ENCODE measurements around the gene UPK3BL1.
"Not testable (repeated sequence)": the region's sequence is repeated elsewhere in the genome, so short reads cannot be mapped to it uniquely, and the experiment has no call there.

The UPK3BL1 gene

DNA sequence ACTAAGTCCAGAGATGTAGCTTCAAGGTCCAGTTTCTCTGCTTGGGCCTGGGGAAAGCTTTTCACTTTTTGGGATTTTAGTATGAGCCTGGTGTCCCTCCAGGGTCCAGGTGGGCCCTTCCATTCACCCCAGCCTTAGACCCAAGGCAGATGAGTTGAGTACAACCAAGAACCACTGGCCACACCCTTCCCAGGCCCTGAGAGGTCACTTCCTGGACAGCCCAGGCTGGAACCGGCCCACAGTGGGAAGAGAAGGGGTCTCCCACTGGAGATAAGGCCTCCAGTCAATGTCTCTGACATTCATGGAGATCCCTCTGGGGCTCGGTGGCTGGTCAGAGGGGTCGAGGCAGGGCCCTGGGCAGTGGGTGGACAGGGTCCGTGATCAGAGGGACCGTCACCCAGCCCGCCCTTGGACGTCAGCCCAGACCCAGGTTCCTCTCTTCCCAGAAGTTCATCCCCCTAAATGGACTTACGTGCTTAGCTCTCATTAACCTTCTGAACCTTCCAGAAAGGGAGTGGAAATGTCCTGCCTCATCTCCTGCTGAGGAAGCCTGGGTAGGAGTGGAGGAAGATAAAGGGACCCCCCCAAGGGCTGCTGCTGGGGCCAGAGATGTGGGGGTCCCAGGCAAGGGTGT lies 15.2 kb downstream of the UPK3BL1 start:
- DNase-seq (ENCODE audit: low spot score) = not testable (repeated sequence)

DNA sequence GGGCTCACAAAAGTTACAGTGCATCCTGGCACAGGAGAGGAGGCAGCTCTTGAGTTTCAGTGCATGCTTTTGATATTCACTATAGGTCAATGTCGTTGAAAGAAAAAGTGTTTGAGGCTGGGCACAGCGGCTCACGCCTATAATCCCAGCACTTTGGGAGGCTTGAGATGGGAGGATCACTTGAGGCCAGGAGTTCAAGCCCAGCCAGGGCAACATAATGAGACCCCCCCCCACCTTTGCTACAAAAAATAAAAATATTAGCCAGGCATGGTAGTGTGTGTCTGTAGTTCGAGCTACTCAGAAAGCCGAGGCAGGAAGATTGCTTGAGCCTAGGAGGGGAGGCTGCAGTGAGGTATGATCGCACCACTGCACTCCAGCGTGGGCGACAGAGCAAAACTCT lies 24.5 kb downstream of the UPK3BL1 start:
- not testable (repeated sequence) for DNase-seq (ENCODE audit: low spot score)

DNA sequence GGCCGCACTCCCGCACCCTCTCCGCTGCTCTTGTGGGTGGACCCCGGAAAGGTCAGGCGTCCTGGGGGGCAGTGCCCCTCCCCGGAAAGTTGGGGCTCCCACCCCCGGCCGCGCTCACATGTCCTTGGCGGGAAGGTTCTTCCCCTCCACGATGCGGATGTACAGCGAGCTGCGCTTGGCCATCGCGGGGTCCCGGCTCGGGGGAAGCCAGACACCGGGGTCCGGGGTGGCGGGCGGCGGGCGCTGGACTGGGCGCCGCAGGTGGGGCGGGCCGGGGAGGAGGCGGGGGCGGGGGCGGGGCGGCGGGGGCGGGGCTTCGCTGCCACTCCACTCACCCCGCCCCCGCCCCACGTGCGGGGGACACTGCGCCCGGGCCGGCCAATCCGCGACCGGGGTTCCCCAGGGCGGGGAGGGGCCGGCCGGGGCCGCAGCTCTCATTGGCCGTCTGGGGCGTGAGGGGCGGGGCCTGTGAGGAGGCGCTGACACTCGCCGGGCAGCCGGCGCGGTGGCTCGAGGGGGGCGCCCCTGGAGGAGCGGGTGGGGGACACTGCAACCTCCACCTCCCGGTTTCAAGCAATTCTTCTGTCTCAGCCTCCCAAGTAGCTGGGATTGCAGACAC lies 26.0 kb downstream of the UPK3BL1 start, which contains the start of gene RASA4:
RASA4 (minus strand) TSS at position 250 of the 619 bp plus-strand sequence; CDS start at position 183, 67 bp downstream.
- not testable (repeated sequence) for DNase-seq (ENCODE audit: low spot score)

DNA sequence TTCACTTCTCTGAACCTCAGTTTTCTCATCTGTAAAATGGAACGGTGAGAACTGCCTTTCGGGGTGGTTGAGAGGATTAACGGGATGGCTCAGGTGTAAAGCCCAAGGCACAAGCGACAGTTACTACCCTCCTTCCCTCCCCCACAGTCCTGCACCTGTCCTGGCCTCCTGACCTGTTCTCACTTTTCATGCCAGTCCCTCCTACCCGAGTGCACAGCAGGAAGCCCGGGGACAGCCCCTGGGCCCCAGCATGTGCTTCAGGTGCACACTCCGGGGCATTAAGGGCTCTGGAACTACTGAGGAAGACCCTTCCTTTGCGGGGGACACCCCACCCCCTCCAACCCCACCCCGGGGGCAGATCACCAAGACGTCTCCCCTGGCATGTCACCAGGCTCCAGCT lies 26.7 kb downstream of the UPK3BL1 start:
- not testable (repeated sequence) for DNase-seq (ENCODE audit: low spot score)

DNA sequence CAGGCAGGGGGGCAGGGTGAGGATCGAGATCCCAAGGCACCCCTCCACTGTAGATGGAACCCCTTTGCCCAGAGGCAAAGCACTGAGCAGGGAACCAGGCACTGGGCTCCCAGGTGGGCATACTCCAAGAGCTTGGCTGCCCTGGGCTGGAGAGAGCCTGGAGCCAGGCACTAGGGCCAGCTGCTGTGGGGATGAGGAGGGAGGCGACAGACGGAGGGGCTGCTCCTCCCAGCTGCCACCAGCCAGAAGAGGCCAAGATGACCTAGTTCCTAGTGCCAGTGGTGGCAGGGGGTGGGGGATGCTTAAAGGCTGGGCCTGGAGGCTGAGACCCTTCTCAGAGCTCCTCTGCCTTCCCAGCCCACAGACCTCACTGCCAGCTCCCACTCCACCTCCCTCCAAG lies 27.7 kb downstream of the UPK3BL1 start:
- not testable (repeated sequence) for DNase-seq (ENCODE audit: low spot score)

DNA sequence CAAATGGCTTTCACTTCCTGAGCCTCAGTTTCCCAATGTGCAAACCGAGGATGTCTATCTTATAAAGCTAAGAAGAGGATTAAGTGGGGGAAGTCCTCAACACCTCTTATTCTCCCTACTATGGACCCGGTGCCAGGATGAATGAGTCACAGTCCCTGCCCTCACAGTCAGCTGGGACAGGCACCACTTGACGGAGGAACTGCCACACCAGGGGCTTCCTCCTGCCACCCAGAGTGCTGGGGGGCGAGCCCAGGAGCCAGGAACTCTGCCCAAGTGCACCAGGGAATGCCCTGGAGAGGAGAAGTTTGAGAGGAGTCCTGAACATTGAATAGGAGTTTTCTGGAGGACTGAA lies 28.3 kb downstream of the UPK3BL1 start:
- DNase-seq (ENCODE audit: low spot score) = not testable (repeated sequence)

DNA sequence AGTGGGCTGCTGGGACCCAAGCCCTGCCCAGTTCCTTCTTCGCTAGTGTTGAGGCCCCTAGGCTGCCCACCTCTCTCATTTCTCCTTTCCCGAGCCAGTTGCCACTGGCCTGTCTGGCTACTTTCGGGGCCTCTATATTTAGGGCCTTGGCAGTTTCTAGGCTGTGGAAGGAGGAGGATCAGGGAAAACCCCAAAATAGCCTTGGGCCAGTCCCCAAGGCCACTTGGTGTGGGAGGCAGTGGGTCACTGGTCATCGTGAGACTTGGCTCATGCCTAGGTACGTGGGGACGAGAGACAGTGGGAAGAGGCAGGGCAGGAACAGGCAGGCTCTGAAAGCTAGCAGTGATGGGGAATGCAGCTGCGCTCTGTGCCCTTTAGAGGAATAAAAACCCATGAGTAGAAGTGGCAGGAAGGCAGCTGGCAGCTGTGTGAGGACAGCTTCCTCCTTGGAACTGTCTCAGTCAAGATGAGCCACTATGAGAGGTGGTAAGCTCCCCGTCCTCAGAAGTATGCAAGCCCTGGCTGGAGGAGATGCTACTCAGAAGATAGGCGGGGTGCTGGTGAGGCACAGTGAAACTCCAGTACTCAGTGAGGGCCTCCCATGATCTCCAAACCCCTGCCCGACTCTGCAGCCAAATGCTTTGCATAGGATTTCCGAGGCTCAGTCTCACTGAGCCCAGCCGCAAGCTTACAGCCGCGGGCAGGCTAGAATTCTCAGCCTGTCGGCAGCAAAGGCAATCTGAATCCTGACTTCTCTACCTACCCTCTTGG lies 28.8 kb downstream of the UPK3BL1 start:
- DNase-seq (ENCODE audit: low spot score) = not testable (repeated sequence)

DNA sequence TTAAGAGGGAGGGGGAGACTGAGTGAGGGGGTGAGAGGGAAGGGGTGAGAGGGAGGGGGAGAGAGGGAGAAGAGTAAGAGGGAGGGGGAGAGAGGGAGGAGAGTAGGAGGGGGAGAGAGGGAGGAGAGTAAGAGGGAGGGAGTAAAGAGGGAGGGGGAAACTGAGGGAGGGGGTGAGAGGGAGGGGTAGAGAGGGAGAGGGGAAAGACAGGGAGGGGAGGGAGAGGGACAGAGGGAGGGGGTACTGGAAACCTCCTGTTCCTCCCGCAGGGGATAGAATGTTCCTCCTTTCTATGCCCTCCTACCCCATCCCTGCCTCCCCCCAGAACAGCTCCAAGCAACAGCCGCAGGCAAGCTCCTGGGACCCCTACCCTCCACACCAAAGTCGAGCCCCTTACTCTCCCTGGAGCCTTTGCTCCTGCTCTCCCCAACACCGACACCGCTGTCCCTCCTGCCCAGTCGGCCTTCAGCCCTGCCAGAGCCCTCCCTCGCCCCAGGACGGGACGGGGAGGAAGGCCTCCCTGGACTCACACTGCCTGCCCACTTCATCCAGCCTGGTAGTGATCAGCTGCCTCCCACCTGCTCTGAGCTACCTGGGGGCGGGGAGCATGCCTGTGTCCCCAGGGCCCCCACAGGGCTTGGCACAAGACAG lies 30.8 kb downstream of the UPK3BL1 start:
- not testable (repeated sequence) for DNase-seq (ENCODE audit: low spot score)

DNA sequence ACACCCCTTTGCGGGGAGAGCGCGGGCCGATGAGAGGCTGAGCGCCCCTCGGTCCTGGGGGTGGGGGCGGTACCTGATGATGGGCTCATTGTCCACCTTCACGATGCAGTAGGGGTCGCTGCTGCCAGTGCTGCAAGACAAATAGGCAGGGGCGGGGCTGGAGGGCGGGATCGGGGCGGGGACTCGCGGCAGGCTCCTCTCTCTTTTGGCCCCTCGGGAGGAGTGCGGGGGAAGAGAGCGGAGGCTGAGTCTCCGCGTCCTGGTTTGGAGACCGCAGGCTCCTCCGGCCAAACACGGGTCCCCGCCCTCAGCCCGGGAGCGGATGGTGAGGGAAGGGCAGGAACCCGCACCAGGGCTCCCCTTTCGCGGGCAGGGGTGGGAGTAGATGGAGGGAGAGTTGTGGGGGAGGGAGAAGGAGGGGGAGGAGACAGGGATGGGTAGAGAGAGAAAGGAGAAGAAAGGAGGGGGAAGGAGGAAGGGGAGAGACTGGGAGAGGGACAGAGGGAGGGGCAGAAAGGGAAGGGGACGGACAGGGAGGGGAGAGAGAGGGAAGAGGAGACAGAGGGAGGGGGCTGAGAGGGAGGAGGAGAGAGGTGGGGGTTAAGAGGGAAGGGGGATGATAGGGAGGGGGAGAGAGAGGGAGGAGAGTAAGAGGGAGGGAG lies 31.4 kb downstream of the UPK3BL1 start:
- not testable (repeated sequence) for DNase-seq (ENCODE audit: low spot score)

DNA sequence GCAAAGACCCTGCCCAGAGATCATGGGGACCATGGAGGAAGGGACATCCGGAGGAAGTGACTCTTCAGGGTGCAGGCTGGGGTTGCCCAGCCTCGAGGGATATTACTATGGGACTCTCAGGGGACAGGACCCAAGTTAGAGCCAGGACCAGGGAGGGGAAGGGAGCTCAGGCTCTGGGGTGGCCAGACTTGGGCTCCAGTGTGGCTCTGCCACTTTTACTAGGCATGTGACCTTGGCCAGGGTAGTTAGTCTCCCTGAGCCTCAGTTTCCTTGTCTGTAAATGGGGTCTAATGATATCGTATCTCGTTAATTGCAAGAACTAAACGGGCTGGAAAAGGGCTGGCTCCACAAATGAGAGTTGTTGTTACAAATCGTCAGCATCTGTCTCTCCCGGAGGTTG lies 32.1 kb downstream of the UPK3BL1 start:
- not testable (repeated sequence) for DNase-seq (ENCODE audit: low spot score)

DNA sequence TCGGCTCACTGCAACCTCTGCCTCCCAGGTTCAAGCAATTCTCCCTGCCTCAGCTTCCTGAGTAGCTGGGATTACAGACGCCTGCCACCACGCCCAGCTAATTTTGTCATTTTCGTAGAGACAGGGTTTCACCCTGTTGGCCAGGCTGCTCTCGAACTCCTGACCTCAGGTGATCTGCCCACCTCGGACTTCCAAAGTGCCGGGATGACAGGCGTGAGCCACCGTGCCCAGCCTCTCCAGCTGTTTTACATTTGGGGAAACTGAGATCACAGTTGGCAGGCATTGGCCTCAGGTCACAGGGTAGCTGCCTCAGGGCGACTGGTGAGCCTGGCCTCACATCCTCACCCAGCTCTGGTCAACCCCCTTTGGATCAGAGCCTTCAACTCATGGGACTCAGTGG lies 32.9 kb downstream of the UPK3BL1 start:
- not testable (repeated sequence) for DNase-seq (ENCODE audit: low spot score)

DNA sequence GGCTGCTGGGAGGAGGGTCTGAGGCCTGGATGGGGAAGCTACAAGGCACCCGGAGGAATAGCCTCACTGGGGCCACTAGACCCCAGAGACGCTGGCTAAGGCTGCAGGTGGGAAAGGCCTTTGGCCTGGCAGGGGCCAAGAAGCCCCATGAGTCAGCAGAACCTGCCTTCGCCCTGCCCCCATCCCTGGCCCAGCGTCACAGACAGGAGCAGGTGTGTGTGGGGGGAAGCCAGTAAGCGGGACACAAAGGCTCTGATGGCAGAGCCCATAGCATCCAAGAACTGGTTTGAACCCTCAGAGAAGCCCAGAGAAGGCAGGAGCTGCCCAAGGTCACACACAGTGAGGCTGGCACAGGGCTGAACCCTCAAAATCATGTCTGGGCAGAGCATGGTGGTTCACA lies 35.7 kb downstream of the UPK3BL1 start:
- DNase-seq (ENCODE audit: low spot score) = not testable (repeated sequence)

DNA sequence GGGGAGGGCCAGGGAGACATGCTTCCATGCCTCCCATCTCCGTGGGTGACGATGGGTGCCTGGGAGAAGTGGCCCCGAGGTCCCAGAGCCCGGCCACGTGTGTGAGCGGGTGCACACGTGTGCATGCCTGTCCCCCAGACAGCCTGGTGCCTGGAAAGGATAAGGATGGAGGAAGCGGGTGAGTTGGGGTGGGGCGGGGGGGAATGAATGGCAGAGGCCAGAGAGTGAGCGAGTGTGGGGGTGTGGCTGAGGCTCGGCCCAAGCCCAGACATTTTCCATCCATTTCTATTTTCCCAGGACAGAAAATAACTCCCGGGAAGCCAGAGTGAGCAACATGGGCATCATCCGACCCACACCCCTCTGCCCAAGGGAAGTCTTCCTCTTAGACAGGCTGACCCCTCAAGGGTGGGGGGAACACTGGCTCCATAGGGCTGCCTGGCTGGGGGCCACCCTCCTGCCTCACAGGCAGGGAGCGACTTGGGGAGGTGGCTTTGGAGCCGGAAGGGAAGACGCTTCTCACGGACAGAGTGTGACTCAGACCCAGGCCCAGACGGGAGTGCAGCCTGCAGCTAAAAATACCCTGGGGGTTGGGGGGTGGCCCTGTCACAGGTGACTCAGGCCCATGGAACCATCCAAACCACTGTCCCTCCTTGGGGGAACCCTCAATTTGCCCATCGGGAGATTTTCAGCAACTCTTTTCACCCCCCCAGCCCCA lies 38.0 kb downstream of the UPK3BL1 start:
- DNase-seq (ENCODE audit: low spot score) = not testable (repeated sequence)

DNA sequence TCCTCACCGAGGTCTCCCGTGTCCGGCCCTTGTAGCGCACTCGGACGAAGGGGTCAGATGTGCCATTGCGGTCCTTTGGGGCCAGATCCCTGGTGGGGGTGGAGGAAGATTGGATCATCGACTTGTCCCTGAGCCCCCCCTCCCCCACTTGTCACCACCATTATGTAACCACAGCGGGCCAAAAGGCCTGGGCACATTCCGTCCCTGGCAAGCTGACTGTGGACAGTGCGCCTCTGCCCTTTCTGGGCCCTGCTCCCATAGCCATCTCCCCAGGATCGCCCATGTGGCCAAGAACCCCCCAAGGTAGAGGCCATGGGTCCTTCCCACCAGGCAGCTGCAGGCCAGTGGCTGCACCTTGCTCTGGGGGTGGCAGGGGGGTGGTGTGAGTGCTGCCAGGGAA lies 40.3 kb downstream of the UPK3BL1 start:
- not testable (repeated sequence) for DNase-seq (ENCODE audit: low spot score)

DNA sequence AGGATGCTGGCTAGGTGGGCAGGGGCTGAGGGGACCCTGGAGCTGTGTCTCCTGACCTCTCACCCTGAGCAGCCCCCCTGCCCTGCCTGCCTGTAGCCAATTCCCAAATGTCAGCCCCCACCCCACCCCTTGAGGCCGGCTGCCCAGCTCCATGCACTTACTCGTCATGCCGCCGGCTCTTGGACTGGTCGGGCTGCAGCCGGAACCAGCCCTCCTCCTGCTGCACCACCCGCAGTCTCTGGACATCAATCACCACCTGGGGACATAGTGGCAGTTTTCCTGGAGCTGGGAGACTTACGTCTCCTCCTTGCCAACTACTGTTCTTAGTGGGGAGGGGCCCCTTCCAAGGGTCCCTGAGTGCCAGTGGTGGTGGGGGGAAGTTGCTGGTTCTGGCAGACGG lies 42.9 kb downstream of the UPK3BL1 start:
- DNase-seq (ENCODE audit: low spot score) = not testable (repeated sequence)

DNA sequence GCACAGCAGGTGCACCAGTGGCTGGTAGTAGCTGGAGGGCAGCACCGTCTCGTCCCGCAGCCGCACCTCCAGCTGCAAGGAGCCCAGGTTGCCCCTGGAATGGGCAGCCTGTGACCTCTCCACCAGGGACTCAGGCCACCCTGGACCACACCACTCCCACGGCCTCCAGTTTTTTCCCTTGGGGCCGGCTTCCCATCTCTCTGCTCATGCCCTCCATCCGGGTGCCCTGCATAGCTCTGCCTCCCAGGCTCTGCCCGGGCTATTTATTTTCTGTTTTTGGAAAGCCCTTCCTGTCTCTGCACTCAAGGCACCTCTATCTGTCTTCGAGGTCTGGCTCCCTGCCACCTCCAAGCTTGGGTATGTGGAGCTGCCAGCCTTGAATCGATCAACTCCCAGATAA lies 46.6 kb downstream of the UPK3BL1 start:
- not testable (repeated sequence) for DNase-seq (ENCODE audit: low spot score)

DNA sequence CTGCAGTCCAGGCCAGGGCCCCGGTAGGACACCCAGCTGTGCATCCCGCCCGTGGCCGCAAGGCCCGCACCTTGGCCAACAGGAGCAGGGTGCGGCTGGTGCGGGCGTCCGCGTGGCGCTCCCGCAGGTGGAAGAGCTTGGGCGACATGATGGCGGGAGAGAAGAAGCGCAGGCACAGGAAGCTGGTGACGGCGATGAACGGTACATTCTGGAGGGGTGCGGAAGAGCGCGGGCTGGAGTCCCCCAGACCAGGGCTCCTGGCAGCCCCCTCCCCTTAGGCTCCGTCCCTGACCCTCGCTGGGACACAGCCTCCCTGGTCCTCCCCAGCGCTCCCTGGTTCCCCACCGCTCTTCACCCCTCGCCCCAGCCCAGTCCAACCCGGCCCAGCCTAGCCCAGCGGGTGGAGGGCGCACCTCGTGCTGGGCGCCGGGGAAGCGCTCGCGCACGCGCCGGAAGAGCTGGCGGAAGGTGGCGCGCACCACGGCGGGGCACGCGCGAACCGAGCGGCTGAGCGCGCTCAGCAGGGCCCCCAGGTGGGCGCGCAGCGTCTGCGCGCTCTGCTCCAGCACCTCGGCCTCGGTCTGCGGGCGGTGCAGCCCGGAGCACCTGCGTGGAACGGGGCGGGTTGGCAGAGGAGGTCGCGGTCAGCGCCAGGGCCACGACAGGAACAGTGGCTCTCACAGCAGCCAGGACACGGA lies 48.8 kb downstream of the UPK3BL1 start:
- not testable (repeated sequence) for DNase-seq (ENCODE audit: low spot score)

DNA sequence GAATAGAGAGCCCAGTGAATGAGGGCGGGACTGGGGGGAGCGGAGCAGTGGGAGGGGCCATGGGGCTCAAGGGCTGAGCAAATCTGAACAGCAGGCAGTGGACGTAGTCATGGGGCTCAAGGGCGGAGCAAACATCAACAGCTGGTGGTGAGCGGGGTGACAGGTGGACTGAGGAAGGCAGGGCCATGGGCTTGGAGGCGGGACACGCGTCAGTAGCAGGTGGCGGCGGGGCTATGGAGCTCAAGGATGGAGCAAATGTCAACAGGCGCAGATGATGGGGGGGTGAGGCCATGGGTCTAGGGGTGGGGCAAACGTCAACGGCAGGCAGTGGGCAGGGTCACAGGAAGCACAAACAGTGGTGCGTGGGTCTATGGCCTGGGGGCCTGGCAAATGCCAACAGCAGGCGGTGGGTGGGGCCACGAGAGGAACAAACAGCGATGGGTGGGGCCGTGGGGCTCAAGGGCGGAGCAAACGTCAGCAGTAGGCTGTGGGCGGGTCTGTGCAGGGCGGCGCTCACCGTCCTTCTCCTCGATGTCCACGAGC lies 50.0 kb downstream of the UPK3BL1 start:
- not testable (repeated sequence) for DNase-seq (ENCODE audit: low spot score)

DNA sequence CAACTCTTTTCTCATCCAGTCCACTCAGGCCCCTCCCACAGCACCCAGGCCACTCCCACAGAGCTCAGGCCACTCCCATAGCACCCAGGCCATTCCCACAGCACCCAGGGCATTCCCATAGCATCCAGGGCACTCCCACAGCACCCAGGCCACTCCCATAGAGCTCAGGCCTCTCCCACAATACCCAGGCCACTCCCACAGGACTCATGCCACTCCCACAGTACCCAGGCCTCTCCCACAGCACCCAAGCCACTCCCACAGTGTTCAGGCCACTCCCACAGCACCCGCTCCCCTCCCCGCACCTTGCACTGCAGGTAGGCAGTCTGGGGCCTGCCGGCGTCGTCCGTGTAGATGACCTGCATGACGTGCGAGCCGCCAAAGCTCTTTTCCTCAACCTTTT lies 52.7 kb downstream of the UPK3BL1 start:
- DNase-seq (ENCODE audit: low spot score) = not testable (repeated sequence)

Measured in AG08395 (cell line).